Choroid plexus epithelial cell (primary cell): Measurements from ENCODE around the gene MUC7.

ENCODE experiments used
- DNase-seq: peaks from one replicate; pipeline ENCODE4 v3.0.0-alpha.2; 2010; ENCODE audit warnings: low read depth
- H3K4me3 ChIP-seq: 2 replicates; pipeline ENCODE4 v1.5.1; 2011; ENCODE audit warnings: low read depth, mild to moderate bottlenecking, control low read depth, low read length, moderate library complexity
- CTCF ChIP-seq: conservative IDR thresholded peaks from 2 replicates; pipeline ENCODE4 v1.5.1; 2011; ENCODE audit warnings: low read depth, mild to moderate bottlenecking, control low read depth, inconsistent platforms, low read length, moderate library complexity

MUC7 gene

GRCh38 chr4:70471897-70472296, at the start of gene MUC7:
Gene MUC7, plus strand, starts transcription at chr4:70472197. Its CDS starts 1,825 bp downstream, at chr4:70474022.
- TF ChIP-seq CTCF, result no peak
- no peak within 1 kb of the TSS for H3K4me3 ChIP-seq
- DNase-seq, result no peak

- no peak for DNase-seq
- H3K4me3 ChIP-seq, result no peak overlapping the region
- no peak for TF ChIP-seq CTCF
Observed at GRCh38 chr4:70425306-70425705, 46.7 kb upstream of the MUC7 start.

- no peak overlapping the region for H3K4me3 ChIP-seq
- no peak for DNase-seq
- TF ChIP-seq CTCF, result no peak
Observed at GRCh38 chr4:70426789-70427188, 45.2 kb upstream of the MUC7 start.

- no peak for DNase-seq
- H3K4me3 ChIP-seq, result no peak overlapping the region
- TF ChIP-seq CTCF, result no peak
Observed at GRCh38 chr4:70437197-70437596, 34.8 kb upstream of the MUC7 start.

- no peak for TF ChIP-seq CTCF
- H3K4me3 ChIP-seq, result no peak overlapping the region
- no peak for DNase-seq
Observed at GRCh38 chr4:70442474-70442873, 29.5 kb upstream of the MUC7 start.

- no peak for DNase-seq
- TF ChIP-seq CTCF, result no peak
- H3K4me3 ChIP-seq, result no peak overlapping the region
Observed at GRCh38 chr4:70443329-70443728, 28.7 kb upstream of the MUC7 start.

- TF ChIP-seq CTCF, result no peak
- DNase-seq, result no peak
- no peak overlapping the region for H3K4me3 ChIP-seq
Observed at GRCh38 chr4:70449220-70449619, 22.8 kb upstream of the MUC7 start.
